GM18951 (cell line): Measurements from ENCODE around the gene PODN.

Experiments used
- POLR2A ChIP-seq: IDR thresholded peaks from 4 replicates; pipeline ENCODE4 v1.6.1; 2011; ENCODE audit warnings: mild to moderate bottlenecking; ENCODE audit not compliant: insufficient read length, insufficient read depth; ENCODE audit errors: extremely low read depth
- in situ Hi-C: fragments of 300-500 bp; cut with MboI; formaldehyde crosslinking; loops from one replicate; pipeline ENCODE4 v1.12.0; 2022; ENCODE audit warnings: low sequenced_read_pairs, mixed read lengths, inconsistent platforms; ENCODE audit not compliant: unreplicated experiment

Gene PODN

DNA sequence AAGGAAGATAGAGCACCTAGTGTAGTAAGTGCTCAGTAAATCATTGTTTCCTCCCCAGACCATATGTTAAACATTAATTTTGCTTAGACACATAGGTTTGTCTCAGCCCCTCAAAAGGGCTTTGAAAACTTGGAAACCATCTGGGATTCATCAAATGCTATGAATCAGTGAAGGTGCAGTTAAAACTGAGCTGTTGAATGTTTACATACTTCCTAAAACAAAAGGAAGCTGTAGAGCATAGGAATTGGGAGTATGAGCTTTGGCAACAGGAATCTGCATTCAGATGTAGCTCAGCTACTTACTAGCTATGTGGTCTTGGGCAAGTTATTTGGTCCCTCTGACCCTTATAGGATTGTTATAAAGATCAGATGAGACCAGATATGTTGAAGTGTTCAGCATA is 18.7 kb upstream of the PODN start:
- in situ Hi-C loops, result no loop called here
- no peak for TF ChIP-seq POLR2A

DNA sequence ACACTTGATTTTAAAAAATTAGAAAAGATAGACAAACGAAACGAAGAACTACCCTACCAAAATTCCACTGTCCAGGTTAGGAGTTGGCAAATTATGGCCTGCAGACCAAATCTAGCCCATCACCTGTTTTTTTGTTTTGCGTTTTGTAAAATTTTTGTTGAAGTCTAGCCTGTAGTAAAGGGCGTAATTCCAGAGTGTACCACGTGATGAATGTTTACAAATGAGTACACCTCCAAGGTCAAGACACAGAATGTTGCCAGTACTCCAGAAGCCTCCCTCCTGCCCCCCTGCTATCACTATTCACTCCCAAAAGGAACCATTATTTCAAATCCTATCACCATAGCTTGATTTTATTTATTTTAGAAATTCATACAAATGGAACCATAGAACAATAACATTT is 17.1 kb upstream of the PODN start:
- in situ Hi-C loops, result no loop called here
- TF ChIP-seq POLR2A, result no peak

GRCh38 chr1:53046930-53047329 is 15.1 kb upstream of the PODN start:
- TF ChIP-seq POLR2A, result no peak
- in situ Hi-C loops, result no loop called here

- in situ Hi-C loops, result no loop called here
Measured at GRCh38 chr1:53047737-53048736, 14.0 kb upstream of the PODN start.

DNA sequence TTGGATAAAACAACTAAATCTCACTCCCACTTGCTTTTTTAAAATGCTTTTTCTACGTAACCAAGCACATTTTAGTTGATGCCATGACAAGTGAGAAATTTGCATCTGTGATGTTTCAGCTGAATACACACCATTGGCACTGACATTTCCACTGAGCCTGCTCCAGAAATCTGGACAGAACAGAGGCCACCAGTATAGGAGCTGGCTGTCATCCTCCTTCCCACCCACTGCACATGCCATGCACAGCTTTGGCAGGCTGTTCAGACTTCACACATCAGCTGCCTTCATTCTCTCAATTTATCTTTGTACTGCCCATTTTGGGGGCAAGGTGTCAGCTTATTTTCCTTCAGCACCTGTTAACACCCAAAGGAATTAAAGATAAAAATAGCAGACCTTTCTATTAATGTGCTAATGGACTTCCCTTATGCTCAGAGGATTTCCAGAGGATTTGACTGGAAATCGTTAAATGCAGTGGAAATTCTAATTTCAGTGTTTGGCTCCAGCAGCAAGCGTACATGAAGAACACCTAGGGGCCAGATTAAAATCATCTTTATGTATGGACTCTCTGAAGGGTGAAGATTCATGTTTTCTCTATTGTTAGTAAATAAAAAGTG is 12.9 kb upstream of the PODN start:
- in situ Hi-C loops, result no loop called here
- no peak for TF ChIP-seq POLR2A

More at GRCh38 chr1:53047737-53048736, 14.0 kb upstream of the PODN start:
- no peak for TF ChIP-seq POLR2A

DNA sequence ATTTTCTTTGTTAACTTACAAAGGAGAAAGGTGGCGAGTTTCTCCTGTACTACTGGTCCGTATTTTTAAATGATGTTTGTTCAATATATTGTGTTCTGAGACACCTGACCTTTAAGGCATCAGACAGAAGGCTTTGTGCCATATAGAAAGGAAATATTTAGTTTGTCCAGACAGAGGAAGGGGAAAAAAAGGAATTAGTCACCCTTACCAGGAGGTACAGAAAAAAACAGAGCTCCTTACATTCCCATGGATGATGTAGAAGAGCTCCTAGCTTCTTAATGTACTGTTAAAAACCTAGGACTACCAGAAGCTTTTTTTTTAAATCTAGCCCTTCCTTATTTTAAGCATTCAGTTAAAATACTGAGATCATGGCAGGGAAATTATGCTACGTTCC is 12.4 kb upstream of the PODN start:
- TF ChIP-seq POLR2A, result no peak
- in situ Hi-C loops, result no loop called here

GRCh38 chr1:53050310-53050709 is 11.7 kb upstream of the PODN start:
- TF ChIP-seq POLR2A, result no peak
- in situ Hi-C loops, result no loop called here

GRCh38 chr1:53051676-53052075 is 10.3 kb upstream of the PODN start:
- no peak for TF ChIP-seq POLR2A

GRCh38 chr1:53057127-53057526 is 4.9 kb upstream of the PODN start:
- in situ Hi-C loops, result no loop called here

More at GRCh38 chr1:53051676-53052075, 10.3 kb upstream of the PODN start:
- in situ Hi-C loops, result no loop called here

GRCh38 chr1:53060579-53060978 is 1.4 kb upstream of the PODN start:
- TF ChIP-seq POLR2A, result no peak
- in situ Hi-C loops, result no loop called here

More at GRCh38 chr1:53057127-53057526, 4.9 kb upstream of the PODN start:
- no peak for TF ChIP-seq POLR2A

DNA sequence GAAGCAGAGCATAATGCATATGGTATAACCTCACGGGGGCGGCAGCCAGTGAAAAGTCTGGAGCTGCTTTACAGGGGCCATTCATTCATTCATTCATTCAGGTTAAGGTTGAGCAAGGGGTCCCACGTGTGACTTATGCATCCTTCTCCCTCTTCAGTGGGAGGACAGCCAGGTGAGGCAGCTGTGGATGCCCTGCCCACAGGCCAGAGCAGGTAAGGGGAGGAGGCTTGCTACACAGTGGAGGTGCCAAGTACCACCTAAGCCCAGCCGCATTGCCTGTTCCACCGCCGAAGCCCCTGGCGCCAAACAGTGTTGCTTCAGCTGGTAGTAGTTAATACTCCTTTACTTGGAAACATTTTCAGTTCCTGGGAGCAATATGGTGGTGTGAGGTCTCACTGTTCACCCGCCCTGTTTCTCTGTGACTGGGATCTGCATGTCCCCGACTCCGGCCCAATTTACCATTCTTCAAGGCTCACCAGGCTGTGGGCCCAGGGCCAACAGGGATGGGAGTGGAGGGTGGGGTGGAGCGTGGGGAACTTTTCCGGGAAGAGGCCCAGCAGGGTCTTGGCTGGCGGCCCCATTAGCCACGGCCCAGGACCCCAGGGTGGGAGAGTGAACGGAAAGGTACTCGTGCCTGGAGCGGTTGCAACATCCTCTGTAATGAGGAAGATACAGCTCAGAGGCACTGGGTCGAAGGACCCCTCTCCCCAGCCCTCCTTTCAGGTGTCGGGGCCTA is 722 bp upstream of the PODN start:
- TF ChIP-seq POLR2A, result no peak
- in situ Hi-C loops, result no loop called here

- in situ Hi-C loops, result no loop called here
- TF ChIP-seq POLR2A, result no peak
Measured at GRCh38 chr1:53062708-53063591, 937 bp downstream of the PODN start.
